Suppressor macrophage treated with lipopolysaccharide for 1 hour (primary cell): ENCODE data around the gene SLC28A2.
"Not testable (repeated sequence)": the region's sequence is repeated elsewhere in the genome, so short reads cannot be mapped to it uniquely, and the experiment has no call there.

Experiments
- DNase-seq, 3 donors: peaks; one replicate each; pipeline ENCODE4 v3.0.0-alpha.2; 2020 to 2022

Gene SLC28A2

DNA sequence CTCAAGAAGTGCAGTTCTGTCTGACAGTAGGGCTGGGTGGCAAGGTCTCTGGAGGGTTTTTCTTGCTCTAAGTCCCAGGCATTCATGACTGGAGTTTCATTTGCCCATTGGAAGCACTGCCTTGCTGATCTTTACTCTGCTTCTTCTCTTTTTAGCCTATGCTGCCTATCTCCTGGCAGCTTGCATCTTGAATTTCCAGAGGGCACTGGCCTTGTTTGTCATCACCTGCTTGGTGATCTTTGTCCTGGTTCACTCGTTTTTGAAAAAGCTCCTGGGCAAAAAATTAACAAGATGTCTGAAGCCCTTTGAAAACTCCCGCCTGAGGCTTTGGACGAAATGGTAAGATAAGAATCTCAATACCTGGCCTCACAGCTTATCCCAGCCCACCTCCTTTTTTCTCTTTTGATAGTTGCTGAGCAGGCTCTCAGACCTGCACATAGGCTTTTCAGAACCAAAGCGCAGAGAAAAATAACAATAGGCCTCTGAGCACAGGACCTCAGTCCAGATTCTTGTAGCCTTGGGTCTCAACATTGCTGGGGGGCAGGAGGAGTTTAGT, 10.9 kb downstream of the SLC28A2 start:
- no peak for DNase-seq

DNA sequence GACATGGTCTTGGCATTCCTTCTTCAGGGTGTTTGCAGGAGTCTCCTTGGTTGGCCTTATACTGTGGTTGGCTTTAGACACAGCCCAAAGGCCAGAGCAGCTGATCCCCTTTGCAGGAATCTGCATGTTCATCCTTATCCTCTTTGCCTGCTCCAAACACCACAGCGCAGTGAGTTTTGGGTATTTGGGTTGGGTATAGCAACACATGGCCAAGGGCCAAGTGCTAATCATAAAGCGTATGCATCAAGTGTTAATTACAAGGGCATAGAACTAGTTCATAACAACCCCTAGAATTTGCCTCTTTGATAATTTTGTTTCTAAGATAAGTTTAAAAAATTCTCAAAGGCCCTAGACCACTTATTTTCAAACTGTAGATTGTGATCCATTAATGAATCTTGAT, 11.8 kb downstream of the SLC28A2 start:
- DNase-seq, result no peak

DNA sequence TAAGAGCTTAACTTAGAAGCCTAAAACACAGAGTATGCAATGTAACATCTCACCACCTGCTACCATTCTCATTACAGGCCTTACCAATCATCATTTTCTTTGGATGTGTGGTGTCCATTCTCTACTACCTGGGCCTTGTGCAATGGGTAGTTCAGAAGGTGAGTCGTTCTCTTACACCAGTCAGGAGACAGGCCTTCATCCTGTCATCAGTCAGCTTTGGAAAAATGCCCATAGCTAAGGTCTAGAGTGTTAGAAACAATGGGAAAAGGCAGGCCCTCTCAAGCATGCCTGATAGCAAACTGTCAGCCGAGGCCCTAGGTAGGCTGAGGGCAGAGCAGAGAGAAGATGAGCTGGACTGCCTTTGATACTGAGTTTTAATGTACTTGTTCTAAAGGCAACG, 13.5 kb downstream of the SLC28A2 start:
- DNase-seq, result no peak

DNA sequence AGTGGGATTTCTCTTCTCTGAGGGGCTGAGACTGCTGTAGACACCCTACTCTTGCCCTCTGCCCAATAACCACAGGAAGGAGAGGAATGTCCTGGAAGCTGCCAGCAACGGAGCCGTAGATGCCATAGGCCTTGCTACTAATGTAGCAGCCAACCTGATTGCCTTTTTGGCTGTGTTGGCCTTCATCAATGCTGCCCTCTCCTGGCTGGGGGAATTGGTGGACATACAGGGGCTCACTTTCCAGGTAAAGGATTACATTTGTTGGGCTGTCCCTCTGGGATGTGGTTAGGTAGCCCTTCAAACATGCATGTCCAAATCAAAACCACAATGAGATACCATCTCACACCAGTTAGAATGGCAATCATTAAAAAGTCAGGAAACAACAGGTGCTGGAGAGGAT, 16.1 kb downstream of the SLC28A2 start:
- DNase-seq, result no peak

DNA sequence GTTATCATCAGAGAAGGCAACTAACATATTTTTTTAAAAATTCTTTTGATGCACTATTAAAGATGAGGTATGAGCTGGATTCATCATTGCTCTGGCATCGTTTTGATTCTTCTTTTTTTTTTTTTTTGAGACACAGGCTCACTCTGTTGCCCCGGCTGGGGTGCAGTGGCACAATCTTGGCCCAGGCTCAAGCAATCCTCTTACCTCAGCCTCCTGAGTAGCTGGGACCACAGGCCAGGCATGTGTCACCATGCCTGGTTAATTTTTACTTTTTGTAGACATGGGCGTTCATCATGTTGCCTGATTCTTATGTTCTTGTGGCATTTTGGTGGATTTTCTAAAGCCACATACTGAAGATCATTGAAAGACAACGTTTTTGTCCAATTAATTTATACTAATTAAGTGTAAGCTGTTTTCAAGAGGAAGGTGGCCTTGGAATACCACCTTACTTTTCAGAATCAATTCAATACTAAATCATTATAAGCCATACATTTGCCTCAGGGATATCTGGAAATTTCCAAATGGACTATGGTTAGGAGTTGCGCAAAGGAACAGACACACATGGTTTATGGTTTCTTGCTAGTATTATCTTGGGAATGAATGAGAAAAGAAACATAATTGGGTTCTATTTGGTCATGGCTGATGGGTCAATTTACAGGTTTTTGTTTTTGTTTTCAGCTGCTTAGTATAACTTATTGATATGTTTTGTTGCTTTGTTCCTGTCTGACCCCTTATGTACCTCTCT, 22.8 kb downstream of the SLC28A2 start:
- no peak for DNase-seq

DNA sequence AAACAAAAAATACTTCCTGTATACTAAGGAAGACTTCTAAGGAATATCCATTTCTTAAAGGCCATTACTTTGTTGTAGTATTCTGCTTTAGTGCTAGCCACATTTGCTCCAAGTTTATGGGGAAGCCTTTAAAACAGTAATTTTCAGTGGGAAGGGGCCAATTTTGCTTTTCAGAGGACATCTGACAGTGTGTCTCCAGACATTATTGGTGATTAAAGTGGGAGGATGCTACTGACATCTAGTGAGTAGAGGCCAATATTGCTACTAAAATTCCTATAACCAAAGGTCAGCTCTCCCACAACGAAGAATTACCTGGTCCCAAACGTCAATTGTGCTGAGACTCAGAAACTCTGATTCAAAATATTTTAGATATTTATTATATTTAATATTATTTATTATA, 24.8 kb downstream of the SLC28A2 start:
- peak; percentile 20 to 49 (median 39) for DNase-seq

DNA sequence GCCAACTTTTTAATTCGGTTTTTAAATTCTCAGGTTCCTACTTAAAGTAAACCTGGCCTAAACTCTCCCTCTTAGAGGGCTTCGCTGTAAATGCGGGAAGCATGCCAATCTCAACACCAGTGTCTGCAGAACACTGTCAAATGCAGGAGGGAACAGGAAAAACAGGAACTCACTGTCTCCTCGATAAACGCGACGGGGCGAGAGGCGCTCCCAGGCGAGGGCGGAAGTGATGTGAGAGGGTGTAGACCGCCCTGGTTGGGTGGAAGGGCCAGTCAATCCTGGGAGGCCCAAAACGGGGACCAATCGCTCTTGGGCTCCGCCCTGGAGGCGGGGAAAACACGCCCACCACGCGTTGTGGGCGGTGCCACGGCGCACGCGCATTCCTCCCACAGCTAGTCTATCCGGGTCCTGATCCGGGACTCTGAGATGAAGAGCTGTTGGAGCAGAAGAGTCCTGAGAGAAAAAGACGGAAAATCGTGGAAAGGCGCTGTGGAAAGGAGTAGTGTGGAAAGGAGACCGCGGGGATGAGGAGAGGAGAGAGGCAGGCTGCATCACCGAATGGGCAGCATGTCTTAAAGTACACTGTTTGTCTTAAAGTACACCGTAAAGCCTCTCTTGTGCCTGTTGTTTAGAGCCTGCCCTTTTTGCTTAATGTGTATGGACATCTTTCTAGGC, 27.1 kb downstream of the SLC28A2 start:
- DNase-seq, result peak; percentile 98 to 99 (median 99)

DNA sequence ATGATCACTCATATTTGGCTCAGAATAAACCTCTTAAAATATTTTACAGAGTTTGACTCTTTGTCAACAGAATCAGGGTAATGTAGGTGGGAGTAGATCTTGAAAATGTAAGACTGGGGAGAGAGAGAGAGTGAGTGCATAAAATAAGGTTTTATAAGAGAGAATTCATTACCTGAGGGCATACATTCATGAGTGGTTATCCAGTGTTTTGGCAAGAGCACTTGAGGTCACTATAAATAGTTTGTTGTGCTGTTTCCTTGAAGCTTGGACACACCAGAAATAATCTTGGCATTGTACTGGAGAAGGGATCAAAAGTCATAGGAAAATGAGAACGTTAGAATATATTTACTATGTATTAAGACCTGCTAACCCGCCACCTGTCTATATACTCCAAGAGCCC, 33.4 kb downstream of the SLC28A2 start:
- DNase-seq, result no peak

DNA sequence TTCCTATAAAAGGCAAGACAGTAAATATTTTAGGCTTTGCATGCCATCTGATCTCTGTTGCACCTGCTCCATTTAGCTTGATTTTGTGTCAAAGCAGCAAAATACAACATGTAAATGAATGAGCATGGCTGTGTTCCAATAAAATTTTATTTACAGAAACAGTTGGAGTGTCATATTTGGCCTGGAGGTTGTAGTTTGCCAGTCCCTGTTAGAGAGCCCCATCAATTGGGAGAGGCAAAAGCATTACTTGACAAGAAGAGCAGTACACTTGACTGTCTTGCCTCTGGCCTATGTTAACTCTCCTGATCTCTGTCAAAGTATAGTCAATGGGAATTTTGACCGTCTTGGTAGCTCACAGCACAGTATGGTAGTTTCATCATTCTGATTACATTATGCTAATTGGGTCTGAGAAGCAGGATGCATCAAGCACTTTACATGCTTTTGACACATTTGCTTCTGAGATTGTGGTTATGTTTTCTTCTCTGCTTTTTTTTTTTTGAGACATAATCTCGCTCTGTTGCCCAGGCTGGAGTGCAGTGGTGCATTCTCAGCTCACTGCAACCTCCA, 35.4 kb downstream of the SLC28A2 start:
- no peak for DNase-seq

DNA sequence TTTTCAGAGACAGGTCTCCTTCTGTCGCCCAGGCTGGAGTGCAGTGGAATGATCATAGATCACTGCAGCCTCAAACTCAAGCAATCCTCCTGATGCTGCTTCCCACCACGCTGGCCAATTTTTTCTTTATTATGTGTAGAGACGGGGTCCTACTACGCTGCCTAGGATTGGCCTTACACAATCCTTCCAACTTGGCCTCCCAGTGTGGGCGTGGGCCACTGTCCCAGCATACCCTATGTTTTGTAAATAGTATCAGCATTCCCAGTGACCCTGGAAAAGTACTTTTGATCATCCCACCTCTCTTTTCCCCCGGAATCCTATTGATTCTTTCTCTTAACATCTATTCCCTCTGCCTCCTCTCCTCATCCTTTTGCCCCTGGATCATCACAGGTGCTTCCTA, 36.9 kb downstream of the SLC28A2 start:
- DNase-seq, result no peak

DNA sequence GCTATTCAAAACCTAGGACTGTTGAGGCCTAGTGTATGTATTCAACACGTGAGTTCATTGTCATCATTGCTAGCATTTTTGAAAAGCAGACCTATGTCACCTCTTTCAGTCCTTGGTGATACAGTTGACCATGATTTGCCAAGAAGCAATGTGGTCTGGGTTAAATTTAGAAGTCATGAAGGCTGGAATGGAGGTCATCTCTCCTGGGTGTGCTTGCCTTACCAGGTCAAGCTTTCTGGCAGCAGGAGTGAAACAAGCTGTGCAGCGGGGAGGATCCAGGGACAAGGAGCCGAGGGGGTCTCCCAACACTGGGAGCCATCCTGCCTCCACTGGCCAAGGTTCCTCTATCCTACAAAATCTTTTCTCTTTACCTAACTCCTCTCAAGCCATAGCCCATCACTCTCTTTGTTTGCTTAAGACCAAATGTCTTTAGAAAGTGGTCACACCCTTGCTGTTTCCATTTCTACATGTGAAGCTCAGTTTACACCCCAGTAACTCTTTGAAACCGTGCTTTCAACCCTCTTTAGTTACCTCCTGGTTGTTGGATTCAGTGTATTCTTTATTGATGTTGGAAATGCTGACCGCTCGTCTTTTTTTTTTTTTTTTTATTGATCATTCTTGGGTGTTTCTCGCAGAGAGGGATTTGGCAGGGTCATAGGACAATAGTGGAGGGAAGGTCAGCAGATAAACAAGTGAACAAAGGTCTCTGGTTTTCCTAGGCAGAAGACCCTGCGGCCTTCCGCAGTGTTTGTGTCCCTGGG, 40.0 kb downstream of the SLC28A2 start:
- DNase-seq, result no peak

DNA sequence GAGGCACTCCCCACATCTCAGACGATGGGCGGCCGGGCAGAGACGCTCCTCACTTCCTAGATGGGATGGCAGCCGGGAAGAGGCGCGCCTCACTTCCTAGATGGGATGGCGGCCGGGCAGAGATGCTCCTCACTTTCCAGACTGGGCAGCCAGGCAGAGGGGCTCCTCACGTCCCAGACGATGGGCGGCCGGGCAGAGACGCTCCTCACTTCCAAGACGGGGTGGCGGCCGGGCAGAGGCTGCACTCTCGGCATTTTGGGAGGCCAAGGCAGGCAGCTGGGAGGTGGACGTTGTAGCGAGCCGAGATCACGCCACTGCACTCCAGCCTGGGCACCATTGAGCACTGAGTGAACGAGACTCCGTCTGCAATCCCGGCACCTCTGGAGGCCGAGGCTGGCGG, 41.3 kb downstream of the SLC28A2 start:
- not testable (repeated sequence) for DNase-seq

DNA sequence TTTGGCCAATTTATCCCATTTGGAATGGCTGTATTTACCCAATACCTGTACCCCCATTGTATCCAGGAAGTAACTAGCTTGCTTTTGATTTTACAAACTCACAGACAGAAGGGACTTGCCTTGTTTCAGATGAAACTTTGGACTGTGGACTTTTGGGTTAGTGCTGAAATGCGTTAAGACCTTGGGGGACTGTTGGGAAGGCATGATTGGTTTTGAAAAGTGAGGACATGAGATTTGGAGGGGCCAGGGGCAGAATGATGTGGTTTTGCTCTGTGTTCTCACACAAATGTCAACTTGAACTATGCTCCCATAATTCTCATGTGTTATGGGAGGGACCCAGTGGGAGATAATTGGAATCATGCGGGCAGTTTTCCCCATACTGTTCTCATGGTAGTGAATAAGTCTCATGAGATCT, 46.9 kb downstream of the SLC28A2 start:
- DNase-seq, result not testable (repeated sequence)

DNA sequence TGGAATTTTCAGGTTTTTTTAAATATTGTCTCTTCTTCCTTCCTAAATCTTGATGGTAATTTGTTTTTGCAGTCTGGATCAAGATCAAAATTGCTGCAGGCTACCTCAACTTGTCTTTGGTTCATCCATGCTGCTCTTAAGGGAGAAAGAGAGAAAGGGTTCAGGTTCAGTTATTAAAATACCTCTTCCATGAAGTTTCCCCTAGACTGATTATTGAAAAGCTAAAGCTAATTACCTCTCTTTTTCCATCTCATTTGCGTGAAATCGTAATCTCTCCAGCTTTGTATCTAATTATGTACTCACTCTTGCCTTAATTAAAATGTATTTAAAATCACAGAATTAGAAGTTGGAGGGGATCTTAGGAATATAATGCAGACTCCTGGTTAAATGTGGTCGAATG, 52.7 kb downstream of the SLC28A2 start:
- no peak for DNase-seq

DNA sequence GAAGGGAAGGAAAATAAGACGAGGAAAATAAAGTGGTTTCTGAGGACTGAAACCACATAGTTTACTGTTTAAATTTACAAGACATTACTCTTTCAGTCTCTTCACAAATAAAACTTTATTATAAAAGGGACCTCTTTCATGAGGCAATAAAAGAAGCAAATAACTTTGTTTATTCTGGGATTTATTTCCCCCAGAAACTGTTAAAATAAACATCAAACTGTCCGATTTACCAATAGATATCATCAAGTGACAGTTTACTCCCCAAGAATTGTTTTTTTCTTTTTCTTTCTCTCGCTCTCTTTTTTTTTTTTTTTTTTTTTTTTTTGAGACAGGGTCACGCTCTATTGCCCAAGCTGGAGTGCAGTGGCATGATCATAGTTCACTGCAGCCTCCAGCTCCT, 54.1 kb downstream of the SLC28A2 start:
- no peak for DNase-seq

DNA sequence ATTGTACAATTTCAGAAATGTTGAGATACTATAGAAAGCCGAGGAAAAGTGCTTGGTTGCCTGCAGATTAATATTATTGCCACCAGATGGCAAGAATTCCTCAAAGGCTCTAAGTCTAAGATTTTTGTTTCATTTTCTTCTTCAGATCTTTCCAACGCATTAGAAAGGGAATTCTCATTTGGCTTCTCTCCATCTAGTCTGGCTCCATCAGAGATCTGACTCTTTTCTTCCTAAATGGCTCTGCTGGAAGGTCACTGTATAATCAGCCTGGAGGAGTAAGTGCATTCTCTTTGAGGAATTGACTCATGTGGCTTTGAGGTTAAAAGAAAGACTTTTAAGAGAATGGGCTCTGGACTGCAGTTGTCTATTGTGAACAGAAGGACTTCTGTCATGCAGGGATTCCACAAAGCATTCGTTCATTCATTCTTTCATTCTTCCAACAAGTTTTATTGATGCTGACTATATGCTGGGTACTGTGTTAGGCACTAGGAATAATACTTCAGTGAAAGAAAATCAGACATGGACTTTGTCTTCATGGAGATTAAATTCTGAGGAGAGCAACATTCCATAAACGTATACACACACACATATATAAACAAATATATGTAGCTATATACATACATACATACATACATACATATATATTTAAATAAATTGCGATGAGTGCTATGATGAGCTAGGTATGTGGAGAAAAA, 55.3 kb downstream of the SLC28A2 start:
- DNase-seq, result peak; percentile 51 to 75 (median 66)

DNA sequence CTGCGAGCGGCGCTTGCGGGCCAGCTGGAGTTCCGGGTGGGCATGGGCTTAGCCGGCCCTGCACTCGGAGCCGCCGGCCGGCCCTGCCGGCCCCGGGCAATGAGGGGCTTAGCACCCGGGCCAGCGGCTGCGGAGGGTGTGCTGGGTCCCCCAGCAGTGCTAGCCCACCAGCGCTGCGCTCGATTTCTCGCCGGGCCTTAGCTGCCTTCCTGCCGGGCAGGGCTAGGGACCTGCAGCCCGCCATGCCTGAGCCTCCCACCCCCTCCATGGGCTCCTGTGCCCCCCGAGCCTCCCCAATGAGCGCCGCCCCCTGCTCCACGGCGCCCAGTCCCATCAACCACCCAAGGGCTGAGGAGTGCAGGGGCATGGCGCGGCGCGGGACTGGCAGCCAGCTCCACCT, 62.1 kb downstream of the SLC28A2 start:
- not testable (repeated sequence) for DNase-seq

DNA sequence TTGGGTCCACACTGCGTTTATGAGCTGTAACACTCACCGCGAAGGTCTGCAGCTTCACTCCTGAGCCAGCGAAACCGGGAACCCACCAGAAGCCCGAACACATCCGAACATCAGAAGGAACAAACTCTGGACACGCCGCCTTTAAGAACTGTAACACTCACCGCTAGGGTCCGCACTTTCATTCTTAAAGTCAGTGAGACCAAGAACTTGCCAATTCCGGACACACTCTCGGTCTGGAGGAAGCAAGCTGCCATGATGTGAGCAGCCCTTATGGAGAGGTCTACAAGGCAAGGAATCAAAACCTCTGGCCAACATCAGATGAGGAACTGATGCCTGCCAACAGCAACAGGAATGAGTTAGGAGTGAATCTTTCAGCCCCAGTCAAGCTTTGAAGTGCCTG, 62.9 kb downstream of the SLC28A2 start:
- peak; percentile 42 to 50 (median 48) for DNase-seq

DNA sequence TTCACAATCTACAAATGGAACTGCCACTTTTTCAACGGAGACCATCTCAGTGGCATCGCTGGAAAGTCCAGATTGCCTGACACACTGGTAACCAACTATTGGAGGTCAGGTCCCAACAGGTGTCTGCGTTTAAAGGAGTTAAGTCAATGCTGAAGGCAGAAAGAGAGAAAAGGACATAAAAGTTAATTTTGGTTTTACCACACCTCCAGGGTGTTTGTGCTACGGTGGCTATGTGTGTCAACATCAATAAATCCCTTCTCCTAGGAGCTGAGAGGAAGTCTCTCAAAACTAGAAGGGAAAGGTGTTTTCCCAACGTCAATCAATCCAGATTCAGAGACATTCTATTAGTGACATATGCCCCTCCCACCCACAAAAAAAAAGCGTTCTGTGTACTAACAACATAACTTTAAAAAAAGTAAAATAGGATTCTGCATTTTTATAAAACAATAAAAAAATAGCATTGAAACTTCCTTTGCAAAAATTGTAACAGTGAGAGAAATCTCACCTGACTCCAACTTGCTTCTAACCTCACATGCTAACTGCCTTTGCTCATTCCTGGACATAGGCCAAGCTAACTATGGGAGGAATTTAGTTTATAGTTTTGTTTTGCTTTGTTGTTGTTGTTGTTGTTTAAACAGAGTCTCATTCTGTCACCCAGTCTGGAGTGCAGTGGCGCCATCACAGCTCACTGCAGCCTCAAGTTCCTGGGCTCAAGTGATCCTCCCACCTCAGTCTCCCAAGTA, 67.6 kb downstream of the SLC28A2 start:
- no peak for DNase-seq

DNA sequence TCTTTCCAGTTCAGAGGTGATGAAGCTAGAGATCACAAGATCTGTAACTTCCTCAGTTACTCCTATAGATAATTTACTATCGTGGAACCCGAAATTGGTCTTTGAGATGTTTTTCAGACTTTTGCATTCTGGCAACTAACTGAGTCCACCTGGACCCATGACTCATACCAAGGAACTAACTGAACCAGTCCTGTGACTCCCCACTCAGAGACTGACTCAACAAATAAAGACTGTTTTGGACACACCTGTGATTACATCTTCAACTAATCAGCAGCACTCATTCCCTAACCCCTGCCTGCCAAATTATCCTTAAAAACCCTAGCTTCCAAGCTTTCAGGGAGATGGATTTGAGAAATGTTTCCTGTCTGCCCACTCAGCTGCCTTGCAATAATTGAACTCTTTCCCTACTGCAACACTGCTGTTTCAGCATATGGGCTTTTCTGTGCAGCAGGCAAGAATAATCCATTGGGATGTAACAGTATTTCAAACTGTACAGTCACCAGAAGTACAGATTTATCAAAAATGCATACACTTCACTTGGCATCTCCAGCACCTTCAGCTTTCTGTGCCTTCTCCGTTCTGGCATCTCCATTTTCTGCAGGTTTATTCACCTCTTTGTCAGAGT, 68.7 kb downstream of the SLC28A2 start:
- DNase-seq, result no peak

DNA sequence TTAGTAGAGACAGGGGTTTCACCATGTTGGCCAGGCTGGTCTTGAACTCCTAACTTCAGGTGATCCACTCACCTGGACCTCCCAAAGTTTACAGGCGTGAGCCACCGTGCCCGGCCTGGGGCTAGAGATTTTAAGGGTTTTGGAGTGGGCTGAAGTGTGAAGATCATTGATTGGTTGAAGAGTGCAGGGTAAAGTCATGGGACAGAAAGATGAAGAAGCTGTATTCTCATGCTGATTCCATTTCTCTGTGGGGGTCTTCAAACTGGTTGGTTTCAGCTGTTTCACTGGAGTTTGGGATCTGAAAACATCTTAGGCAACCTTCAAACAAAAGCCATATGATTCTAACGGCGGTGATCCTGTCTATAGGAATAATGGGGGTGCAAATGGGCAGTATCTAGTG, 74.2 kb downstream of the SLC28A2 start:
- no peak for DNase-seq
